PFSK-1 (cell line): ENCODE results near the gene C1QTNF4.

Experiments
- POLR2AphosphoS5 ChIP-seq: IDR thresholded peaks from 2 replicates; pipeline ENCODE4 v1.6.1; 2012; ENCODE audit warnings: low read depth, mild to moderate bottlenecking, control low read depth, low read length, moderate library complexity
- REST ChIP-seq, 2 experiments: IDR thresholded peaks; 2 replicates each; pipeline versions ENCODE4 v1.6.1 to v1.8.0; 2011 to 2012; ENCODE audit warnings: low read depth in 2 of 2, low read length in 2 of 2, control low read depth in 1 of 2, inconsistent platforms in 1 of 2, mild to moderate bottlenecking in 1 of 2, moderate library complexity in 1 of 2; ENCODE audit not compliant: insufficient read depth in 1 of 2
- SIN3A ChIP-seq: IDR thresholded peaks from 2 replicates; pipeline ENCODE4 v1.6.1; 2012; ENCODE audit warnings: mild to moderate bottlenecking, low read length, moderate library complexity, borderline replicate concordance; ENCODE audit not compliant: insufficient read depth
- TAF1 ChIP-seq: IDR thresholded peaks from 2 replicates; pipeline ENCODE4 v1.6.1; 2012; ENCODE audit warnings: low read length, control low read depth, borderline replicate concordance; ENCODE audit not compliant: insufficient read depth

GRCh38 chr11:47620836-47621378 lies 26.7 kb upstream of the C1QTNF4 start:
- TF ChIP-seq REST (IDR thresholded peaks at IDR 0.05; ENCODE audit: insufficient read depth in 1 of 2, low read depth in 2 of 2, low read length in 2 of 2) (no peak), POLR2AphosphoS5 (no peak), SIN3A (no peak), TAF1 (no peak)
